Coronary artery (tissue), 2 donors: ENCODE data around the gene PARVA.

Source experiments
- DNase-seq: peaks from one replicate; pipeline ENCODE4 v3.0.0-alpha.2; 2017; ENCODE audit warnings: low spot score
- H3K27ac ChIP-seq, 2 donors: fragments of 200-600 bp; sonication (generic); one replicate each; pipeline ENCODE4 v1.5.1; 2016 to 2019
- H3K4me3 ChIP-seq: fragments of 200-600 bp; sonication (generic); 2 replicates; pipeline ENCODE4 v1.5.1; 2016; ENCODE audit warnings: mild to moderate bottlenecking, moderate library complexity
- TF ChIP-seq, protein P1 (sequence below): fragments of 200-600 bp; sonication (generic); IDR thresholded peaks from one replicate; pipeline ENCODE4 v1.5.1; 2019; ENCODE audit warnings: antibody characterized with exemption

Gene PARVA

DNA sequence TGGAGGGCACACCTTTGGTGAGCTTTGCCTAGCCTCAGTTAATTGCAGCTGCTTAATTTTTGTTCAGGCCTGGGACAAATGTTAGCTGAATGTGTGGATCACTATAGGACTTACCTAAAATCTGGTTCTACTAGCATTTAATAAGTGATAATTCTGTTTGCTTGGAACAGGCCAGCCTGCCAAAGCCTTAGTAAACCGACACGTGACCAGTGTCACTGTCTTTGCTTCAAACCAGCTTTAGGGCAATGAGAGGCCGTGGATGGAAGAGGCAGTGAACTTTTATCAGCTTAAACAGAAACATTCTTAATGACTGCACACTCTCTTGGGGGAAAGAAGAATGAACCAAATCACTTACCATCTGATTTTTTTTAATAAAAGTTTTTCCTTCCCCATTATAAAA lies 10.8 kb downstream of the PARVA start:
- TF ChIP-seq, protein P1, sequence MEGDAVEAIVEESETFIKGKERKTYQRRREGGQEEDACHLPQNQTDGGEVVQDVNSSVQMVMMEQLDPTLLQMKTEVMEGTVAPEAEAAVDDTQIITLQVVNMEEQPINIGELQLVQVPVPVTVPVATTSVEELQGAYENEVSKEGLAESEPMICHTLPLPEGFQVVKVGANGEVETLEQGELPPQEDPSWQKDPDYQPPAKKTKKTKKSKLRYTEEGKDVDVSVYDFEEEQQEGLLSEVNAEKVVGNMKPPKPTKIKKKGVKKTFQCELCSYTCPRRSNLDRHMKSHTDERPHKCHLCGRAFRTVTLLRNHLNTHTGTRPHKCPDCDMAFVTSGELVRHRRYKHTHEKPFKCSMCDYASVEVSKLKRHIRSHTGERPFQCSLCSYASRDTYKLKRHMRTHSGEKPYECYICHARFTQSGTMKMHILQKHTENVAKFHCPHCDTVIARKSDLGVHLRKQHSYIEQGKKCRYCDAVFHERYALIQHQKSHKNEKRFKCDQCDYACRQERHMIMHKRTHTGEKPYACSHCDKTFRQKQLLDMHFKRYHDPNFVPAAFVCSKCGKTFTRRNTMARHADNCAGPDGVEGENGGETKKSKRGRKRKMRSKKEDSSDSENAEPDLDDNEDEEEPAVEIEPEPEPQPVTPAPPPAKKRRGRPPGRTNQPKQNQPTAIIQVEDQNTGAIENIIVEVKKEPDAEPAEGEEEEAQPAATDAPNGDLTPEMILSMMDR = no peak
- DNase-seq = no peak
- peak overlapping the region in 1 of 2 donors; percentile 30 for H3K27ac ChIP-seq
- no peak overlapping the region for H3K4me3 ChIP-seq

DNA sequence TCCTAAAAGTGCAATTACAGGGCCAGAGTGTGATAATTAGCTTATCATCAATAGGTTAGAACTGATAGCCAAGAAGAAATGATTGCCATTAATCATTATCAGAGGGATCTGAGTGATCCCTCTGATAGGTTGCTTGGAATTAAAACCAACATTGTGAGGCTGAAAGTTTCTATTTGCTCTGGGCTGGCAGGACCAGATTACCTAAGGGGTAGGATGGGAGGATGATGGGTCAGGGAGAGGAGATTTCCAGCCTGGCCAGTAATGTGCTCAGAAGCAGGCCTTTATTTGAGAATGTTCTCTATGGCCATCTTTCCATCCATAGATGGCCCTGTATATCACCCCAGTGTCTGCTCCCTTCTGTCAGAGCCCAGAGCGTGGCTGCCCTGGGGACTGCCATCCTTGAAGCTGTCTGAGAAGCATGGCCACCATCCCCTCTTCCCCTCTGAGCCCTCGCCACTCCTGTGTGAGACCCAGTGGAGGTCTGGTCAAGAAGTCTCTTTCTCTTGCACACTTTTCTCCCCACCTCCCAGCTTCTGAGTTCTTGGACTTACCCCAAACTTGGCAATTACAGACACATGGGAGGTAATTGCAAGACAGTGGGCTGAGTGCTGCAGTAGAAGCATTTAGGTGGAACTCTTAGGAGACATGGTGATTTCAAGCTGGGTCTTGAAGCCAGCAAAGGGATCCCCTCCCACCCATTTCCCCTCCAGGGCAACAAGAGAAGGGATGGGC lies 11.7 kb downstream of the PARVA start:
- TF ChIP-seq, protein P1 = no peak
- no peak overlapping the region for H3K4me3 ChIP-seq
- H3K27ac ChIP-seq = no peak overlapping the region
- no peak for DNase-seq

DNA sequence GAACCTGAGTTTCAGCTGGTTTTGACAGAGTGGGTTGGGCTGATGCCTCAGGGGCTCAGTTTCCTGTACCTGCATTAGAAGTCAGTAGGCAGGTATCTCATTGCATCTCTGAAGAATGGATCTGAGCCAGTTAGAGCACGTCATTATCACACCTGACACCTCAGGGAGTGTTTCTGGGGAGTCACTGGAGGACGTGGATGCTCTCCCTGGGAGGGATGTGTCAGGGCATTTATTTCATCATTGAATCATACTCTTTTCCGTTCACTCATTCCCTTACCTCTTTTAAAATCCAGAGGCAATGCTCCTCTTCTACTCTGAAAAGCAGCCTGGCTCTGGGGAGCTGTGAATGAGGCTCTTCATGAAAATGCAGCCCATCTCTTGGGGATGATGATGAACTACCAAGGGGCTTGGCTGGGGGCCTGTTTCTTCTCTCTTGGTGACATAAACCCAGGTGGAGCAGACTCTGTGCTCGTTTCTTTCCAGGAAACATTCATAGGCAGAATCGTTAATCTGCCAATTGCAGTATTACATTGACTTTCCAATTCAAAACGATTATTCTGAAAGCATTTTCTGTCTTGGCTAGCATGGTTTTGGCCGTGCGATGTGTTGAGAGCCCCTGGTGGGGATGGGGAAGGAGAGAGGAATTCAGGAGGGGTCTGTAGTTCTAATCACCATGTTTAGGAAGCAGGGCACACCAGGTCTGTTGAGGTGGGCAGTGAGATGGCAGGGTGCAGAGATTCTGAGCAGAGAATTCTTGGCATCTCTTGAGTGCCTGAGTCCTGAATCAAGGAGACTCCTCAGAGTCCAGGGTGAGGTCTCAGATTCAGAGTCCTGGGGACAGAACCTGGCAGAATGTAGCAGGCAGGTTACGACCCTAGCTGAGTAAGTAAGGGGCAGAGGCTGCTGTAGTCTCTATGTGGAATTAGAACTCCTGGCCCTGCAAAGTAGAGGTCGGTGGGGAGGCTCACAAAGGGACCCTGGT lies 12.6 kb downstream of the PARVA start:
- no peak overlapping the region for H3K4me3 ChIP-seq
- TF ChIP-seq, protein P1 = no peak
- H3K27ac ChIP-seq = peak overlapping the region in 1 of 2 donors; percentile 47

DNA sequence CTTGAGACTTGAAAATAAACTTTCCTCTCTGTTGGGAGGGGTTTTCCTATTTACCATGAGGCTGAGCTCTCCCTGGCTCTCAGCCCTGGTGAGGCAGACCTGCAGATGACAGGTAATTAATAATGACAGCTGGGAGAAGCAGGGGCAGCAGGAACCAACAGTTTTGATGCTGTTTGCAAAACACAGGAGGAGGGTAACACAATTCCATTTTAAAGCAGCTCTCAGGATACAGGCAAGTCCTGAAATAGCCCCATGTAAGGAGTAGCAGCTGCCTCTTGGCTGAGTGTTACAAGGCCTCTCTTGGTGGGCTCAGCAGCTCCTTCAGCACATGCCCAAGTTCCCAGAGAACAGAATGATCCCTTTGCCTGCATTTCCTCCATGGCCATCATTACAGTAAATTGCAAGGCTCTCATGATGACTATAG lies 13.3 kb downstream of the PARVA start:
- Histone ChIP-seq H3K4me3 (no peak overlapping the region), H3K27ac (peak overlapping the region in 1 of 2 donors; percentile 47)
- TF ChIP-seq, protein P1 = no peak
- DNase-seq = no peak

More for the DNA sequence above, 12.6 kb downstream of the PARVA start:
- DNase-seq = no peak

DNA sequence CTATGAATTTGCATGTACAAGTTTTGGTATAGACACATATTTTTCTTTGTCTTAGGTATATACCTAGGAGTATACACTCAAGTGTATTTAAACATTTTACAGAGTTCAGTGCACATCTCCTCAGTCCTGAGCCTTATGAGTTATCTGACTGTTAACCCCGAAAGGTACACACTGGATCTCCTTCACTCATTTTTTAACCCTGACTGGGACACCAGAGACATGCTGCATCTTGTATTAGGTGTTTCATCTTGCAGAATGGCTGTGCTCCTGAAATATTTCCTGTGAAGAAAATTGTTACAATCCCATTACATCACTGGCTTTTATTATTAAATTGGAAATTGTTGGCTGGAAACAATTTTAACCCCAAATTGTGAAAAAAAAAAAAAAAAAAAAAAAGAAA lies 15.3 kb downstream of the PARVA start:
- Histone ChIP-seq H3K27ac (no peak overlapping the region), H3K4me3 (no peak overlapping the region)
- TF ChIP-seq, protein P1 = no peak
- DNase-seq = no peak

DNA sequence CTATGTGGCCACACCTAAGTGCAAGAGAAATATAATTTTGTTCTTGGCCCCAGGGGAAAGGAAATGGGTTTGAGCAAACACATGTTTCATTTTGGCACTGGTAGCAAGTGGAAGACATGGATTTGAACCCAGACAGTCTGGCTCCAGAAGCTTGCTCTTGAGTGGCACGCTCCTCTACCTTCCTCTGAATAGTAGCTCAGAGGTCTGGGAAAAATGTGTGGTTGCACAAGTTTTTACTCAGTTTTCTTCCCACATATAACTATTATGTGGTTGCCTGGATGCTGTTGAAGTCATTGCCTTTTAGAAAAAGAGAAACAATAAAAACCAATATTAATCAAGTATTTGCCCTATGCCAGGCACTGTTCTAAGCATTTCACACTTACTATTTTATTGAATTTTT lies 16.3 kb downstream of the PARVA start:
- Histone ChIP-seq H3K4me3 (no peak overlapping the region), H3K27ac (no peak overlapping the region)
- TF ChIP-seq, protein P1 = no peak
- DNase-seq = no peak
